H1 (cell line): Measurements from ENCODE around the gene CAPN14. TPM values are rescaled to one million over a fixed set of nuclear protein-coding genes. Genes with fewer than 3 reads are reported as not detected.

Source experiments
- CTCF ChIA-PET: fragments of 300-600 bp; sonication (Branson Sonifier 250); formaldehyde crosslinking; loops from one replicate; lab custom pipeline; 2021; ENCODE audit not compliant: partially characterized antibody; lab: Charles Lee
- POLR2A ChIA-PET: fragments of 300-600 bp; sonication (Branson Sonifier 250); formaldehyde crosslinking; loops from one replicate; lab custom pipeline; 2021; ENCODE audit warnings: inconsistent platforms; ENCODE audit not compliant: partially characterized antibody; lab: Charles Lee
- DNase-seq, 2 experiments: peaks; one replicate each; pipeline versions ENCODE4 v3.0.0 to v3.0.0-alpha.2; 2010 to 2022; ENCODE audit warnings: low spot score in 2 of 2, low read depth in 1 of 2, mixed read lengths in 1 of 2
- FAIRE-seq: peaks from 2 replicates; lab custom pipeline; 2011; peaks lifted over from hg19 to GRCh38; lab: Jason Lieb, UNC
- H2AFZ ChIP-seq: 2 replicates; pipeline ENCODE4 v1.8.1; 2012; ENCODE audit warnings: low read length, inconsistent platforms
- H2AK5ac ChIP-seq: 2 replicates; pipeline ENCODE4 v1.6.1; 2013; ENCODE audit warnings: low read depth, low read length
- H2BK120ac ChIP-seq: replicated peaks from 2 replicates; pipeline ENCODE3; 2013; ENCODE audit warnings: low read depth, low read length, inconsistent platforms
- H2BK12ac ChIP-seq: 2 replicates; pipeline ENCODE4 v1.6.1; 2013; ENCODE audit warnings: low read depth, low read length
- H2BK15ac ChIP-seq: 2 replicates; pipeline ENCODE4 v1.6.1; 2013; ENCODE audit warnings: low read length
- H2BK20ac ChIP-seq: 2 replicates; pipeline ENCODE4 v1.6.1; 2013; ENCODE audit warnings: low read length
- H2BK5ac ChIP-seq: 2 replicates; pipeline ENCODE4 v1.6.1; 2013; ENCODE audit warnings: low read depth, low read length
- H3K14ac ChIP-seq: 2 replicates; pipeline ENCODE4 v1.6.1; 2013; ENCODE audit warnings: inconsistent platforms; ENCODE audit not compliant: insufficient read length
- H3K18ac ChIP-seq: 2 replicates; pipeline ENCODE4 v1.6.1; 2013; ENCODE audit warnings: low read length; ENCODE audit errors: extremely low read depth
- H3K23ac ChIP-seq: 2 replicates; pipeline ENCODE4 v1.6.1; 2013; ENCODE audit warnings: inconsistent platforms; ENCODE audit not compliant: insufficient read length
- H3K23me2 ChIP-seq: 2 replicates; pipeline ENCODE4 v1.6.1; 2013; ENCODE audit warnings: low read depth, low read length
- H3K27ac ChIP-seq: 2 replicates; pipeline ENCODE4 v1.6.1; 2011; ENCODE audit warnings: low read depth, low read length, inconsistent platforms
- H3K27me3 ChIP-seq, 4 experiments: replicated peaks in 1 of 4; 1 replicate in 1 of 4; 2 replicates in 3 of 4; pipeline versions ENCODE4 v1.6.1 to v1.8.1; 2011 to 2013; ENCODE audit warnings: low read length in 3 of 4, mild to moderate bottlenecking in 3 of 4, inconsistent platforms in 2 of 4, mixed read lengths in 2 of 4, moderate library complexity in 1 of 4; ENCODE audit not compliant: control insufficient read depth in 3 of 4, insufficient read depth in 3 of 4; ENCODE audit errors: extremely low read depth in 1 of 4
- H3K36me3 ChIP-seq, 4 experiments: 2 replicates each; pipeline versions ENCODE4 v1.6.1 to v1.8.1; 2011 to 2013; ENCODE audit warnings: mild to moderate bottlenecking in 4 of 4, low read length in 3 of 4, moderate library complexity in 2 of 4, control low read depth in 1 of 4, inconsistent platforms in 1 of 4; ENCODE audit not compliant: insufficient read depth in 4 of 4, control insufficient read depth in 2 of 4
- H3K4ac ChIP-seq: replicated peaks from 2 replicates; pipeline ENCODE3; 2013; ENCODE audit warnings: low read length, low read depth, mixed read lengths, inconsistent platforms; ENCODE audit not compliant: insufficient read length
- H3K4me1 ChIP-seq, 4 experiments: replicated peaks in 1 of 4; 1 replicate in 1 of 4; 2 replicates in 3 of 4; pipeline versions ENCODE4 v1.6.1 to v1.8.1; 2011 to 2013; ENCODE audit warnings: low read length in 3 of 4, inconsistent platforms in 2 of 4, mixed read lengths in 1 of 4; ENCODE audit not compliant: insufficient read depth in 4 of 4, control insufficient read depth in 3 of 4
- H3K4me2 ChIP-seq, 2 experiments: 2 replicates each; pipeline versions ENCODE4 v1.6.1 to v1.8.1; 2011 to 2013; ENCODE audit warnings: low read depth in 2 of 2, low read length in 2 of 2, control low read depth in 1 of 2, inconsistent platforms in 1 of 2, mild to moderate bottlenecking in 1 of 2; ENCODE audit not compliant: insufficient read depth in 1 of 2
- H3K4me3 ChIP-seq, 4 experiments: fragments of 200-600, 300-600 bp in 1 of 4; sonication (generic), shearing (Covaris generic), sonication (Bioruptor Twin) in 1 of 4; 2 replicates each; pipeline versions ENCODE4 v1.5.1 to v1.8.1; 2011 to 2016; ENCODE audit warnings: low read length in 4 of 4, low read depth in 3 of 4, control low read depth in 2 of 4, inconsistent platforms in 2 of 4, mild to moderate bottlenecking in 2 of 4, mixed read lengths in 1 of 4, moderate library complexity in 1 of 4; ENCODE audit not compliant: insufficient read depth in 2 of 4; ENCODE audit errors: extremely low read depth in 1 of 4
- H3K56ac ChIP-seq: replicated peaks from 2 replicates; pipeline ENCODE3; 2013; ENCODE audit warnings: low read depth, mild to moderate bottlenecking, mixed read lengths, low read length, inconsistent platforms; ENCODE audit not compliant: insufficient read length
- H3K79me1 ChIP-seq: 2 replicates; pipeline ENCODE4 v1.6.1; 2013; ENCODE audit warnings: low read depth, low read length, control low read depth
- H3K79me2 ChIP-seq, 2 experiments: 2 replicates each; pipeline versions ENCODE4 v1.6.1 to v1.8.1; 2012 to 2013; ENCODE audit warnings: low read length in 2 of 2, mild to moderate bottlenecking in 2 of 2, inconsistent platforms in 1 of 2; ENCODE audit not compliant: insufficient read depth in 2 of 2, control insufficient read depth in 1 of 2
- H3K9ac ChIP-seq, 4 experiments: replicated peaks in 1 of 4; 1 replicate in 1 of 4; 2 replicates in 3 of 4; pipeline versions ENCODE4 v1.6.1 to v1.8.1; 2011 to 2013; ENCODE audit warnings: low read depth in 3 of 4, low read length in 3 of 4, control low read depth in 2 of 4, mild to moderate bottlenecking in 2 of 4, moderate library complexity in 2 of 4, inconsistent platforms in 1 of 4; ENCODE audit errors: extremely low read depth in 1 of 4
- H3K9me3 ChIP-seq, 2 experiments: 2 replicates each; pipeline versions ENCODE4 v1.6.1 to v1.8.1; 2012 to 2013; ENCODE audit warnings: mild to moderate bottlenecking in 2 of 2, moderate library complexity in 2 of 2, control low read depth in 1 of 2, inconsistent platforms in 1 of 2, low read depth in 1 of 2, low read length in 1 of 2, mixed read lengths in 1 of 2; ENCODE audit not compliant: insufficient read depth in 2 of 2
- H4K20me1 ChIP-seq, 2 experiments: replicated peaks in 1 of 2; 2 replicates each; pipeline versions ENCODE3 to v1.8.1; 2011 to 2013; ENCODE audit warnings: inconsistent platforms in 2 of 2, low read length in 2 of 2, mild to moderate bottlenecking in 1 of 2; ENCODE audit not compliant: insufficient read depth in 2 of 2, control insufficient read depth in 1 of 2
- H4K5ac ChIP-seq: 2 replicates; pipeline ENCODE4 v1.6.1; 2013; ENCODE audit warnings: low read length, low read depth, mixed read lengths, inconsistent platforms; ENCODE audit not compliant: insufficient read length
- H4K8ac ChIP-seq: 2 replicates; pipeline ENCODE4 v1.8.0; 2013; ENCODE audit warnings: mild to moderate bottlenecking, moderate library complexity, low read length, inconsistent platforms; ENCODE audit not compliant: insufficient read depth; ENCODE audit errors: extremely low read depth
- H4K91ac ChIP-seq: replicated peaks from 2 replicates; pipeline ENCODE3; 2013; ENCODE audit warnings: low read length, mixed read lengths, inconsistent platforms; ENCODE audit not compliant: insufficient read length
- ASH2L ChIP-seq: fragments of 200-600, 300-600 bp; sonication (generic); IDR thresholded peaks from one replicate; pipeline ENCODE4 v1.7.1; 2017; ENCODE audit warnings: low read length
- CHD2 ChIP-seq: IDR thresholded peaks from 2 replicates; pipeline ENCODE4 v1.6.1; 2012; ENCODE audit warnings: low read length, improper control_type of control experiment
- EP300 ChIP-seq, 2 experiments: IDR thresholded peaks; 1 replicate in 1 of 2; 2 replicates in 1 of 2; pipeline ENCODE4 v1.6.1; 2011 to 2012; ENCODE audit warnings: low read depth in 2 of 2, low read length in 2 of 2, mild to moderate bottlenecking in 2 of 2, borderline replicate concordance in 1 of 2, inconsistent platforms in 1 of 2, moderate library complexity in 1 of 2
- GABPA ChIP-seq: IDR thresholded peaks from 2 replicates; pipeline ENCODE4 v1.6.1; 2011; ENCODE audit warnings: mild to moderate bottlenecking, low read length, moderate library complexity, borderline replicate concordance; ENCODE audit not compliant: insufficient read depth
- JUND ChIP-seq: IDR thresholded peaks from 2 replicates; pipeline ENCODE4 v1.6.1; 2011; ENCODE audit warnings: mild to moderate bottlenecking, improper control_type of control experiment, low read length
- NRF1 ChIP-seq: IDR thresholded peaks from 2 replicates; pipeline ENCODE4 v1.6.1; 2011; ENCODE audit warnings: mild to moderate bottlenecking, low read depth, low read length, improper control_type of control experiment
- POLR2A ChIP-seq, 2 experiments: IDR thresholded peaks; 1 replicate in 1 of 2; 2 replicates in 1 of 2; pipeline ENCODE4 v1.6.1; 2011; ENCODE audit warnings: low read depth in 2 of 2, low read length in 2 of 2, mild to moderate bottlenecking in 2 of 2; ENCODE audit errors: control extremely low read depth in 1 of 2
- RFX5 ChIP-seq: IDR thresholded peaks from 2 replicates; pipeline ENCODE4 v1.6.1; 2011; ENCODE audit warnings: low read depth, low read length, improper control_type of control experiment, borderline replicate concordance
- SRF ChIP-seq: IDR thresholded peaks from 2 replicates; pipeline ENCODE4 v1.6.1; 2011; ENCODE audit warnings: mild to moderate bottlenecking, low read depth, low read length, moderate library complexity
- TAF7 ChIP-seq: optimal IDR thresholded peaks from 2 replicates; pipeline ENCODE3; 2011; ENCODE audit warnings: low read depth, mild to moderate bottlenecking, inconsistent platforms, low read length, moderate library complexity, borderline replicate concordance
- YY1 ChIP-seq: IDR thresholded peaks from 2 replicates; pipeline ENCODE4 v1.6.1; 2011; ENCODE audit warnings: low read depth, mild to moderate bottlenecking, low read length
- WGBS, 2 experiments: shearing (Covaris generic) in 1 of 2; methylation state at CpG; one replicate each; pipeline versions ENCODE4 v1.1.6 to v1.1.7; 2013 to 2015; ENCODE audit warnings: low lambda C conversion rate in 2 of 2, mixed read lengths in 2 of 2, inconsistent platforms in 1 of 2, low coverage in 1 of 2, missing lambda C conversion rate in 1 of 2; ENCODE audit not compliant: insufficient replicate concordance in 2 of 2, insufficient coverage in 1 of 2, insufficient read length in 1 of 2; ENCODE audit errors: extremely low coverage in 1 of 2, missing lambda C conversion rate in 1 of 2; 5-methylcytosine and 5-hydroxymethylcytosine counted together
- polyA plus RNA-seq, 7 experiments: library from polyadenylated mRNA; depleted of rRNA in 3 of 7; stranded (reverse) in 5 of 7; unstranded in 2 of 7; fragments of >200 nt in 5 of 7; fragments of 200-250 nt in 2 of 7; gene quantifications; 1 replicate in 5 of 7; 2 replicates in 1 of 7; 4 replicates in 1 of 7; pipeline versions ENCODE4 v1.2.1 to v1.2.3, GENCODE V29; 2011 to 2013; ENCODE audit warnings: missing spikeins in 2 of 7, mixed read lengths in 2 of 7
- total RNA-seq: library from RNA; stranded (reverse); fragmentation: NEBNext Ultra II Directional; extraction: Animal tissue kit (Norgen Biotek cat#: 25700); gene quantifications from 2 replicates; pipeline ENCODE4 v1.2.1, GENCODE V29; 2021

The CAPN14 gene
- total and polyA plus RNA-seq, 2 of the 8 experiments (the other 6 are each of a cell fraction or from before 2014, with no cell fraction given): 0.07 TPM; not detected in 1

- no peak overlapping the region for H3K4me2 ChIP-seq
Observed at GRCh38 chr2:31265234-31265633, 47.9 kb upstream of the CAPN14 start.

More at GRCh38 chr2:31265234-31265633, 47.9 kb upstream of the CAPN14 start:
- POLR2A ChIA-PET: no interaction called here
- Histone ChIP-seq H2BK5ac (no peak overlapping the region), H3K79me2 (no peaks in the 10 kb centered on the region), H2AK5ac (no peak overlapping the region), H3K23me2 (no peaks in the 10 kb centered on the region), H3K14ac (no peak overlapping the region), H3K9ac (no peak overlapping the region), H3K18ac (no peak overlapping the region), H3K9me3 (no peaks in the 10 kb centered on the region), H3K27me3 (no peaks in the 10 kb centered on the region), H2BK20ac (no peak overlapping the region), H3K56ac (no peak overlapping the region), H3K4me3 (no peak overlapping the region), H2BK12ac (no peak overlapping the region), H3K23ac (no peak overlapping the region), H4K8ac (no peak overlapping the region), H4K5ac (no peak overlapping the region), H3K79me1 (no peaks in the 10 kb centered on the region), H3K36me3 (no peaks in the 10 kb centered on the region; a peak in 1 of 8 replicates), H2AFZ (no peak overlapping the region), H3K4me1 (peaks cover 0 to 14% (median 3%) of the 10 kb centered on the region in 4 experiments; a peak in 2 of 7 replicates), H3K27ac (no peak overlapping the region), H3K4ac (no peak overlapping the region), H4K20me1 (peaks cover 0 to 1% of the 10 kb centered on the region in 2 experiments), H2BK15ac (no peak overlapping the region), H2BK120ac (no peak overlapping the region), H4K91ac (no peak overlapping the region)
- WGBS, 2 experiments: 93% methylated on average over 6 of the region's 6 CpGs; no CpG with 5 or more reads in 1 of the 2 experiments
- CTCF ChIA-PET: interaction anchor here (1.3 to 3.1 kb wide), 3 partner anchors 10 to 69 kb away, joined by 3 to 11 read pairs (median 5); no protein-coding TSS in a partner anchor
- TF ChIP-seq NRF1 (no peak), CHD2 (no peak), JUND (no peak), SRF (no peak), EP300 (IDR thresholded peaks at IDR 0.05; ENCODE audit: borderline replicate concordance in 1 of 2, low read depth in 2 of 2, low read length in 2 of 2) (no peak), POLR2A (IDR thresholded peaks at IDR 0.05; ENCODE audit: control extremely low read depth in 1 of 2, low read depth in 2 of 2, low read length in 2 of 2) (no peak), GABPA (no peak), TAF7 (no peak), ASH2L (no peak), YY1 (no peak), RFX5 (no peak)
- FAIRE-seq: no peak
- no peak for DNase-seq
